IMR-90 (cell line): Measurements from ENCODE around the gene EDEM1.

ENCODE experiments used
- CTCF ChIP-seq: conservative IDR thresholded peaks from 2 replicates; pipeline ENCODE4 v1.5.1; 2012; ENCODE audit warnings: mild to moderate bottlenecking, low read depth, low read length, improper control_type of control experiment
- FOS ChIP-seq: fragments of 150-350 bp; IDR thresholded peaks from 2 replicates; pipeline ENCODE4 v1.6.1; 2016; ENCODE audit warnings: low read depth, low read length
- MAFK ChIP-seq: IDR thresholded peaks from 2 replicates; pipeline ENCODE4 v1.6.1; 2012; ENCODE audit warnings: low read depth, low read length, improper control_type of control experiment
- MXI1 ChIP-seq: IDR thresholded peaks from 2 replicates; pipeline ENCODE4 v1.6.1; 2012; ENCODE audit warnings: low read depth, mild to moderate bottlenecking, low read length, moderate library complexity, borderline replicate concordance
- RFX5 ChIP-seq: IDR thresholded peaks from 2 replicates; pipeline ENCODE4 v1.8.0; 2012; ENCODE audit warnings: low read depth, mild to moderate bottlenecking, low read length, moderate library complexity

GRCh38 chr3:5220193-5220592, 32.7 kb downstream of the EDEM1 start:
- no peak for TF ChIP-seq CTCF
- TF ChIP-seq RFX5, result no peak
- TF ChIP-seq MAFK, result no peak
- no peak for TF ChIP-seq FOS
- TF ChIP-seq MXI1, result no peak
